A673 (cell line): ENCODE data around the gene MTHFD1L. TPM values are rescaled to one million over a fixed set of nuclear protein-coding genes. Genes with fewer than 3 reads are reported as not detected.

Experiments
- BruUV-seq: library from RNA; stranded (reverse); fragments of 400-500 nt; replicated peaks from 2 replicates; lab custom pipeline; 2021; lab: Mats Ljungman, UMichigan
- CTCF ChIA-PET: fragments of 300-600 bp; sonication (Branson Sonifier 250); formaldehyde crosslinking; loops from one replicate; lab custom pipeline; 2022; ENCODE audit warnings: antibody characterized with exemption; lab: Charles Lee
- POLR2A ChIA-PET: fragments of 300-600 bp; sonication (Branson Sonifier 250); formaldehyde crosslinking; loops from one replicate; lab custom pipeline; 2022; ENCODE audit warnings: antibody characterized with exemption; ENCODE audit not compliant: low non-redundant PET; lab: Charles Lee
- DNase-seq: peaks from one replicate; pipeline ENCODE4 v3.0.0-alpha.2; 2015; ENCODE audit warnings: low spot score
- H3K27ac ChIP-seq: fragments of 200-600 bp; sonication (generic); 2 replicates; pipeline ENCODE4 v1.5.1; 2016; ENCODE audit warnings: mixed run types, low read depth, mild to moderate bottlenecking, mixed read lengths, antibody characterized with exemption, low read length; ENCODE audit not compliant: poor library complexity, severe bottlenecking
- H3K27me3 ChIP-seq: fragments of 200-600 bp; sonication (generic); replicated peaks from 2 replicates; pipeline ENCODE4 v1.6.1; 2017; ENCODE audit warnings: mixed run types, low read depth, mild to moderate bottlenecking, mixed read lengths, antibody characterized with exemption, low read length; ENCODE audit not compliant: insufficient read depth, poor library complexity
- H3K36me3 ChIP-seq: fragments of 200-600 bp; sonication (generic); 2 replicates; pipeline ENCODE4 v1.6.1; 2016; ENCODE audit warnings: mixed run types, mild to moderate bottlenecking, mixed read lengths, antibody characterized with exemption, low read length; ENCODE audit not compliant: insufficient read depth, poor library complexity, severe bottlenecking
- H3K4me1 ChIP-seq: fragments of 200-600 bp; sonication (generic); 2 replicates; pipeline ENCODE4 v1.6.1; 2017; ENCODE audit warnings: mixed run types, mild to moderate bottlenecking, mixed read lengths, antibody characterized with exemption, low read length; ENCODE audit not compliant: insufficient read depth, poor library complexity, severe bottlenecking
- H3K4me3 ChIP-seq: fragments of 200-600 bp; sonication (generic); 2 replicates; pipeline ENCODE4 v1.5.1; 2016; ENCODE audit warnings: low read depth, mixed run types, mild to moderate bottlenecking, mixed read lengths, low read length; ENCODE audit not compliant: poor library complexity, severe bottlenecking
- H3K9me3 ChIP-seq: fragments of 200-600 bp; sonication (generic); 2 replicates; pipeline ENCODE4 v1.6.1; 2016; ENCODE audit warnings: mixed run types, low read depth, mild to moderate bottlenecking, mixed read lengths, antibody characterized with exemption, low read length; ENCODE audit not compliant: poor library complexity, severe bottlenecking
- EZH2 ChIP-seq: fragments of 200-600 bp; sonication (generic); IDR thresholded peaks from 2 replicates; pipeline ENCODE4 v1.6.1; 2017; ENCODE audit warnings: borderline replicate concordance, low read depth, mild to moderate bottlenecking, mixed read lengths, antibody characterized with exemption, low read length; ENCODE audit not compliant: poor library complexity, severe bottlenecking
- intact Hi-C: fragments of 100-400 bp; cut with micrococcal nuclease; formaldehyde crosslinking; loops from one replicate; pipeline ENCODE4 v1.10.0; 2022; ENCODE audit not compliant: unreplicated experiment
- total RNA-seq: library from RNA; stranded (reverse); gene quantifications from 2 replicates; pipeline ENCODE4 v1.2.3, GENCODE V29; 2021
- TF ChIP-seq, protein P1 (sequence below): fragments of 300-800, 200-600 bp; sonication (generic); conservative IDR thresholded peaks from 2 replicates; pipeline ENCODE4 v1.5.1; 2017; ENCODE audit warnings: low read depth, mild to moderate bottlenecking, antibody characterized with exemption, low read length, moderate library complexity, mixed read lengths

MTHFD1L gene
- total RNA-seq, 1 experiment from 2014 or later, result 78.7 TPM

- intact Hi-C loops, result no loop called here
- no peak for TF ChIP-seq EZH2
- TF ChIP-seq, protein P1, sequence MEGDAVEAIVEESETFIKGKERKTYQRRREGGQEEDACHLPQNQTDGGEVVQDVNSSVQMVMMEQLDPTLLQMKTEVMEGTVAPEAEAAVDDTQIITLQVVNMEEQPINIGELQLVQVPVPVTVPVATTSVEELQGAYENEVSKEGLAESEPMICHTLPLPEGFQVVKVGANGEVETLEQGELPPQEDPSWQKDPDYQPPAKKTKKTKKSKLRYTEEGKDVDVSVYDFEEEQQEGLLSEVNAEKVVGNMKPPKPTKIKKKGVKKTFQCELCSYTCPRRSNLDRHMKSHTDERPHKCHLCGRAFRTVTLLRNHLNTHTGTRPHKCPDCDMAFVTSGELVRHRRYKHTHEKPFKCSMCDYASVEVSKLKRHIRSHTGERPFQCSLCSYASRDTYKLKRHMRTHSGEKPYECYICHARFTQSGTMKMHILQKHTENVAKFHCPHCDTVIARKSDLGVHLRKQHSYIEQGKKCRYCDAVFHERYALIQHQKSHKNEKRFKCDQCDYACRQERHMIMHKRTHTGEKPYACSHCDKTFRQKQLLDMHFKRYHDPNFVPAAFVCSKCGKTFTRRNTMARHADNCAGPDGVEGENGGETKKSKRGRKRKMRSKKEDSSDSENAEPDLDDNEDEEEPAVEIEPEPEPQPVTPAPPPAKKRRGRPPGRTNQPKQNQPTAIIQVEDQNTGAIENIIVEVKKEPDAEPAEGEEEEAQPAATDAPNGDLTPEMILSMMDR, result no peak
- BruUV-seq, result no TSS peak
- Histone ChIP-seq H3K36me3 (peaks cover 13% of the 10 kb centered on the region), H3K27ac (no peak overlapping the region), H3K4me1 (no peaks in the 10 kb centered on the region), H3K27me3 (no peaks in the 10 kb centered on the region), H3K4me3 (no peak overlapping the region), H3K9me3 (no peaks in the 10 kb centered on the region)
- ChIA-PET CTCF (no interaction called here), POLR2A (interaction anchor here (0.6 kb wide), 1 partner anchor 8 kb away, joined by 10 read pairs; no protein-coding TSS in a partner anchor)
- no peak for DNase-seq
Observed at GRCh38 chr6:150959166-150959565, 93.7 kb downstream of the MTHFD1L start.

DNA sequence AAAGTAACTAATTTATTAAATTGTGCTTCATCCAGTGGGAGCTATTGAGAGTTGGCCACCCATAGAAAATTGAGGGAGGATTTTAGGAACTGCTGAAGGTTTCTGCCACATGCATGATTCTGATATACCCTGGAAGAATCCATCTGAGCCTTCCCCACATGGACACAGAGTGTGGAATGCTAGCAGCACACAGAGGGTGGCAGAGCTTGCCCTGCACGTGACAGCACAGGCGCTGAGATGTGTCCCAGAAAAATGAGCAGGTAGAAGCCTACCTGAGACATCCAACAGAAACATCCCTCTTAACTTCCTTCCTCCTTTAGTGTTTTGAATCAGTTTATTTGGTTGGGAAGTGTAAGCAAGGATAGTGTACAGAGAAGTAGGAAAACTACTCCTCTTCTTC is 96.9 kb downstream of the MTHFD1L start:
- BruUV-seq, result no TSS peak
- DNase-seq, result no peak
- CTCF ChIA-PET, result no interaction called here
- Histone ChIP-seq H3K4me1 (no peaks in the 10 kb centered on the region), H3K27me3 (no peaks in the 10 kb centered on the region), H3K27ac (no peak overlapping the region), H3K4me3 (no peak overlapping the region), H3K36me3 (peaks cover 7% of the 10 kb centered on the region), H3K9me3 (no peaks in the 10 kb centered on the region)
- TF ChIP-seq EZH2, result no peak
- TF ChIP-seq, protein P1, result no peak
- POLR2A ChIA-PET, result interaction anchor here (0.7 kb wide), 1 partner anchor 145 kb away, joined by 4 read pairs; no protein-coding TSS in a partner anchor
- intact Hi-C loops, result no loop called here

GRCh38 chr6:150964765-150965164 is 99.3 kb downstream of the MTHFD1L start:
- no peak for DNase-seq
- BruUV-seq, result no TSS peak
- ChIA-PET POLR2A (no interaction called here), CTCF (interaction anchor here (0.6 kb wide), 1 partner anchor 483 kb away, joined by 5 read pairs; no protein-coding TSS in a partner anchor)
- Histone ChIP-seq H3K4me1 (no peaks in the 10 kb centered on the region), H3K4me3 (no peak overlapping the region), H3K9me3 (no peaks in the 10 kb centered on the region), H3K27me3 (no peaks in the 10 kb centered on the region), H3K27ac (no peak overlapping the region), H3K36me3 (peaks cover 9% of the 10 kb centered on the region)
- intact Hi-C loops, result no loop called here
- TF ChIP-seq, protein P1, result no peak
- TF ChIP-seq EZH2, result no peak
